ENCODE results near the gene MED13L.

GRCh38 chr12:116160883-116161458 is 116.5 kb downstream of the MED13L start:
- no peak for TF ChIP-seq CTCF (IDR thresholded peaks at IDR 0.05; ENCODE audit: insufficient read depth, low read length, poor library complexity, severe bottlenecking)
- TF ChIP-seq EZH2phosphoT487 (conservative IDR thresholded peaks at IDR 0.05; ENCODE audit: low read length) = no peak

Measured in SU-DHL-6 (cell line).